Kidney (tissue), 14 donors: ENCODE data around the gene MTMR10. TPM values are rescaled to one million over a fixed set of nuclear protein-coding genes. Genes with fewer than 3 reads are reported as not detected.

Experiments used
- DNase-seq, 5 donors: peaks; one replicate each; pipeline ENCODE4 v3.0.0-alpha.2; 2013 to 2020
- FAIRE-seq: peaks from 2 replicates; lab custom pipeline; 2012; peaks lifted over from hg19 to GRCh38; lab: Jason Lieb, UNC
- H3K27ac ChIP-seq, 2 donors: one replicate each; pipeline ENCODE4 v1.7.0; 2013; ENCODE audit warnings: low read depth in 2 of 2, low read length in 2 of 2, inconsistent platforms in 1 of 2
- H3K27me3 ChIP-seq: one replicate; pipeline ENCODE4 v1.7.1; 2013; ENCODE audit warnings: low read length, inconsistent platforms; ENCODE audit not compliant: control insufficient read depth, insufficient read depth
- H3K36me3 ChIP-seq, 3 donors: one replicate each; pipeline versions ENCODE4 v1.7.0 to v1.7.1; 2013; ENCODE audit warnings: low read length in 3 of 3, control low read depth in 1 of 3, inconsistent platforms in 1 of 3; ENCODE audit not compliant: insufficient read depth in 3 of 3, control insufficient read depth in 2 of 3
- H3K4me1 ChIP-seq, 3 donors: one replicate each; pipeline versions ENCODE4 v1.7.0 to v1.7.1; 2013; ENCODE audit warnings: low read length in 3 of 3, inconsistent platforms in 1 of 3, low read depth in 1 of 3; ENCODE audit not compliant: control insufficient read depth in 2 of 3, insufficient read depth in 2 of 3
- H3K4me3 ChIP-seq, 3 donors: one replicate each; pipeline versions ENCODE4 v1.7.0 to v1.8.1; 2013; ENCODE audit warnings: low read length in 3 of 3, control low read depth in 1 of 3, inconsistent platforms in 1 of 3
- H3K9ac ChIP-seq, 3 donors: one replicate each; pipeline versions ENCODE4 v1.7.0 to v1.7.1; 2013; ENCODE audit warnings: low read length in 3 of 3, control low read depth in 1 of 3, inconsistent platforms in 1 of 3
- H3K9me3 ChIP-seq, 3 donors: one replicate each; pipeline versions ENCODE4 v1.7.0 to v1.7.1; 2013; ENCODE audit warnings: low read length in 3 of 3, control low read depth in 1 of 3, inconsistent platforms in 1 of 3; ENCODE audit not compliant: control insufficient read depth in 2 of 3, insufficient read depth in 1 of 3
- intact Hi-C: fragments of 100-400 bp; cut with DNase I; formaldehyde crosslinking; loops from one replicate; pipeline ENCODE4 v1.11.1; 2022
- polyA plus RNA-seq: library from polyadenylated mRNA; stranded (reverse); fragments of 350-450 nt; fragmentation: Illumina TruSeq; extraction: RNeasy Lipid Tissue Mini Kit (QIAGEN cat#74804); gene quantifications from one replicate; pipeline ENCODE4 v1.2.3, GENCODE V29; 2014; ENCODE audit warnings: low read depth, low replicate concordance; ENCODE audit not compliant: insufficient read depth
- total RNA-seq: library from RNA; stranded (reverse); fragmentation: NEBNext Ultra II Directional; extraction: Animal tissue kit (Norgen Biotek cat#: 25700); gene quantifications from one replicate; pipeline ENCODE4 v1.2.1, GENCODE V29; 2021
- TF ChIP-seq, protein P1 (sequence below): IDR thresholded peaks from 3 replicates; pipeline ENCODE4 v1.5.1; 2012; ENCODE audit warnings: mild to moderate bottlenecking, moderate library complexity, borderline replicate concordance; ENCODE audit not compliant: insufficient read depth; ENCODE audit errors: extremely low read depth
- donor health status: control.
- donor health status: control.
- donor health status: control.
- donor health status: control.
- donor health status: control.
- donor health status: DM: yes; HTN: yes; CAD: no.
- donor health status: Normal renal cell carcinoma (clear cell type).

MTMR10 gene
- total and polyA plus RNA-seq, 2 donors from 2014 or later: 26.2 to 70.4 TPM

DNA sequence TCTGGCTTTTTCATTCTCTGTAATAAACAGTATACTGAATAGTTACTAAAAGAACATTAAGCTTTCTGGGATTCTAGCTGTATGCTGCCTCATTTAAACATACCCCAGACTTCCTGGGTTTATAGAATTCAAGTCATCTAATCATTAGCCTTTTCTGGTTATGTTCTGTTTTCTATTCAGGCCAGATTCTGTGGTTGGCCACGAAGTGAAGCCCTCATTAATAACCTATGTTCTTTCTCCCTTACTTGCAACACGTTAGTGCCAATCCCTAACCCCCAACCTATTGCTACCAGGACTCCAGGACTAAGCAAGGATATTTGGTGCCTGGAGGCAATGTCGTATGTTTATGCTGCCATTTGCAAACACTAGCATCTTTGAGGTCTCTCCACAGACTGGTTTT is 28.6 kb upstream of the MTMR10 start:
- H3K4me1 ChIP-seq: peaks cover 7 to 34% (median 20%) of the 10 kb centered on the region in 3 donors
- no peaks in the 10 kb centered on the region for H3K9me3 ChIP-seq
- H3K36me3 ChIP-seq: no peaks in the 10 kb centered on the region
- TF ChIP-seq, protein P1, sequence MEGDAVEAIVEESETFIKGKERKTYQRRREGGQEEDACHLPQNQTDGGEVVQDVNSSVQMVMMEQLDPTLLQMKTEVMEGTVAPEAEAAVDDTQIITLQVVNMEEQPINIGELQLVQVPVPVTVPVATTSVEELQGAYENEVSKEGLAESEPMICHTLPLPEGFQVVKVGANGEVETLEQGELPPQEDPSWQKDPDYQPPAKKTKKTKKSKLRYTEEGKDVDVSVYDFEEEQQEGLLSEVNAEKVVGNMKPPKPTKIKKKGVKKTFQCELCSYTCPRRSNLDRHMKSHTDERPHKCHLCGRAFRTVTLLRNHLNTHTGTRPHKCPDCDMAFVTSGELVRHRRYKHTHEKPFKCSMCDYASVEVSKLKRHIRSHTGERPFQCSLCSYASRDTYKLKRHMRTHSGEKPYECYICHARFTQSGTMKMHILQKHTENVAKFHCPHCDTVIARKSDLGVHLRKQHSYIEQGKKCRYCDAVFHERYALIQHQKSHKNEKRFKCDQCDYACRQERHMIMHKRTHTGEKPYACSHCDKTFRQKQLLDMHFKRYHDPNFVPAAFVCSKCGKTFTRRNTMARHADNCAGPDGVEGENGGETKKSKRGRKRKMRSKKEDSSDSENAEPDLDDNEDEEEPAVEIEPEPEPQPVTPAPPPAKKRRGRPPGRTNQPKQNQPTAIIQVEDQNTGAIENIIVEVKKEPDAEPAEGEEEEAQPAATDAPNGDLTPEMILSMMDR: no peak
- DNase-seq (no peak), FAIRE-seq (no peak)
- H3K4me3 ChIP-seq: no peak overlapping the region
- H3K9ac ChIP-seq: no peak overlapping the region
- intact Hi-C loops: no loop called here
- H3K27me3 ChIP-seq: no peaks in the 10 kb centered on the region
- no peak overlapping the region for H3K27ac ChIP-seq

DNA sequence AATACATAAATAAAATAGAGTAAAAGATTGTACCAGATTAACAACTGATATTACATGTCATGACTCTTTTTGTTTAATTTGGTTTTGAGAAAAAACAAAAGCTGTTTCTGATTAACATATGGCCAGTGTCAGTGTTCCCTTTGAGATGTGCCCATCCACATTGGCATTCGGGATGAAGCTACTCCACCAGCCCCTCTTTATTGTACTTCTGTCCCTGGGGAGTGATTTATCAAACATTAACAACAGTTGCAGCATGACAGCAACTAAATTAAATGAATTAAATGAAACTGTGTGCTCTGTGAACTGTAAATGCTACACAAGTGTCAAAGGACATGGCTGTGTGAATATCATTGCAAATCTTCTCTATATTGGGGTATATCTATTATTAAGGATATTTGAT is 25.9 kb upstream of the MTMR10 start:
- Histone ChIP-seq H3K9ac (no peak overlapping the region), H3K27ac (no peak overlapping the region), H3K4me1 (peaks cover 0 to 21% (median 4%) of the 10 kb centered on the region in 3 donors), H3K9me3 (peaks cover 0 to 4% (median 2%) of the 10 kb centered on the region in 3 donors), H3K27me3 (no peaks in the 10 kb centered on the region), H3K36me3 (no peaks in the 10 kb centered on the region), H3K4me3 (no peak overlapping the region)
- no peak for DNase-seq
- FAIRE-seq: no peak
- TF ChIP-seq, protein P1: no peak
- intact Hi-C loops: no loop called here

DNA sequence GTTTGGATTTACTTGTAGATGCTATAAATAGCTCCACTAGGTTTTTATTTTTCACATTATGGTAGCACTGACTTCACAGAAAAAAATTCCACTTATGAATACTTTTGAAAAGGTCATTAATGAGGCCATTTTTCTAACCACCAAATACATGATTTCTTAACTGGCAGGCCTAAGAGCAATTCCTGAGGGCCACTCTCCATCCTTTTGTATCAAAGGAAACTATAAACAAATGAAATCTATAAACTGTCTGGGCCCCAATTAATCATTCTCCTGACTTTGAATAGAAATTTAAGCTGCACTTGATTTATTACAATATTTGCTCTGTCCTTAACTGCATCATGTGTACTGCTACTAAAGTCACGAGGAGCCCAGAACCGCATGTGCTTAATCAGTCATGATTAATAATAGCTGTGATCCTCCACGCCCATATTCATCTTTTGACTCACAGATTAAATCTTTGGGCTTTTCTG is 25.1 kb upstream of the MTMR10 start:
- FAIRE-seq (no peak), DNase-seq (no peak)
- Histone ChIP-seq H3K27ac (peak overlapping the region in 1 of 2 donors; percentile 21), H3K36me3 (no peaks in the 10 kb centered on the region), H3K27me3 (no peaks in the 10 kb centered on the region), H3K9ac (no peak overlapping the region), H3K4me1 (peaks cover 0 to 21% (median 4%) of the 10 kb centered on the region in 3 donors), H3K9me3 (peaks cover 0 to 8% (median 5%) of the 10 kb centered on the region in 3 donors), H3K4me3 (no peak overlapping the region)
- TF ChIP-seq, protein P1: no peak
- intact Hi-C loops: no loop called here

DNA sequence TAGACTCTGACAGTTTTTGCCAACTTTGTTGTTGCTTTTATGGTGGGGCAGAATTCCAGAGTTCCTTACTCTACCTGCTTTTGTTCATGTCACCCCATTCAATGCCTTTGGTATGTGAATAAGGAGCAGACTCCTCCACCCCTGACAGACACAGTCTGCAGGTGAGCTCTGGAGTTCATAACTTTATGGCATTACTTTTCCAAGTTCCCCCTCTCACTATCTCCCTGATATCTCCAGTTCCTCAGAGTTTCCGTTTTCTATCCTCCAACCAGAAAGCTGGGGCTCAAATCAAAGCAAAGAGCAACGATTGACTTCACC is 23.1 kb upstream of the MTMR10 start:
- intact Hi-C loops: no loop called here
- Histone ChIP-seq H3K4me1 (peaks cover 0 to 21% (median 2%) of the 10 kb centered on the region in 3 donors), H3K4me3 (no peak overlapping the region), H3K9me3 (peaks cover 0 to 8% (median 5%) of the 10 kb centered on the region in 3 donors), H3K36me3 (no peaks in the 10 kb centered on the region), H3K9ac (no peak overlapping the region), H3K27me3 (no peaks in the 10 kb centered on the region), H3K27ac (peak overlapping the region; percentile 52 to 64)
- TF ChIP-seq, protein P1: no peak
- no peak for DNase-seq
- FAIRE-seq: no peak
